NCI-H1694 (cell line): ENCODE results near the gene CACNB4.

Experiments used
- DNase-seq: peaks from one replicate; lab custom pipeline; 2025; lab: John Stamatoyannopoulos, UW

CACNB4 gene

DNA sequence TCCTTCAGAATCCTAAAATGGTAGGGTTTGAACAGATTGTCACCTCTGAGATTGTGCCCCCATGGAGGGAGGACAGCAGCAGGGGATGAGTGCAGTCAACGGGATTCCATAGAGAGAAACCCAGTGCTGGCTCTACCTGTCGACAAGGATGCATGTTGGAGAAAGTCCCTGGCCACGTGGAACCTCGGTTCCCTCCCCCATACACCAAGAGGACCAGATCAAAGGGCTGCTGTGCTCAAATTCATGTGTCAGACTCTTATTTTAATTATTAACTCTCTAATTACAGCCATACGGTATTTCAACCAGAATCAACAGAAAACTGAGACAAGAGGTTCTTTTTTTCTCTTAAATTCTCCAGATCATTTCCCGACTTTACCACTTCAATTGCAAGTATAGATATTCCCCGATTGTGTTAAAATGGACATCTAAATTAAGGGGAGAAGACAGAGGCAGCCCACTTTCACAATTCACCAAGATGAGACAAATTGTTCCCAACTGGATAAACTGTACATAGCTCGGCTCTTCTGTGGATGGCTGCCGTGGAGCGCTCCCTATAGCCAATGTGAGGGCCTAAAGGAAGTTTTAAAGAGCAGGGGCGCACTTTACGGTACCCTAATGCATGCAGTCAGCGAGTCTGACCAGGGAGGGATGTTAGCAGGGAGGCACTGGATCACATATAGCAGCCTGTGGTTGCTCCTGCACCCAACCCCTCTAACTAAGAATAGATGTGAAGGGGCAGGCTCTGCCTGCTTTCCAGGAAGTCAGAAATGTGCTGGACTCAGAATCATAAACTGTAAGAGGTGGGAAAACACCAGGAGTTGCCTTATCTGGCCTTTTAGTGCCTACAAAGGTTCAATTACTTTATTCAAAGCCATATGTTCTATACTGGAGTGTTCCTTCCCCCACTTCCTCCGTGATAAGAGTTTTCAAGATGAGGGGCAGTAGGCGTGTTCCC, 123.1 kb downstream of the CACNB4 start:
- no peak for DNase-seq

DNA sequence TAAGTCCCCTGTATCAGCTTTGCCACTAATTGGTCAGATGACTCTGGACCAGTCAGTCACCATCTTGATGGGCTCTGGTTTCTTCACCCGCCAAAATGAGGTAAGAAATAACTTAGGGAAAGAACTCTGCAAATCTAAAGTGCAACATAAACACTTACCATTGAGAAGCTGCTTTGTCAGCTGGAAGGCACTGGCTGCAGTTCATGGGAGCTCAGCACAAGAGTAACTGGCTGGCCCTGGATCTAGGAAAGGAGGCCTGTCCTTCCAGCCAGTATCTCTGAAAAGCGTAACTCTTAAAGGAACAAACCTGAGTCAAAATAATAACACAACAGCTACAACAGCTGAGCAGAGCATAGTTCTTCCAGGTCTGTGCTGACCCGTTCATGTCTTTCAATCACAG, 123.9 kb downstream of the CACNB4 start:
- DNase-seq = no peak

DNA sequence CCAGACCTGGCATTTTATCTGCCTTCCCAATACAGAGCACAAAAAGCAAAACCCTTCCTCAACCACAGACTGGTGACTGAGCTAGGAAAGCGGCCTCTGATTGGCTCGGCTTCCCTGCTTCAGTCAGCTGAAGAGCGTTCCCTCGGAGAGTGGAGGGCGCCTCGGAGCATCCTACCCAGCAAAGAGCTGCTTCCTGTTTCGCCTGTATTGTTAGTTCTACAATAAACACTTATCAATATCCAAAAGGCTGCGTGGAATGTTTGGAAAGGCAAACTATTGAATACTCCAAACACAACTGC, 125.0 kb downstream of the CACNB4 start:
- DNase-seq = peak; percentile 77

DNA sequence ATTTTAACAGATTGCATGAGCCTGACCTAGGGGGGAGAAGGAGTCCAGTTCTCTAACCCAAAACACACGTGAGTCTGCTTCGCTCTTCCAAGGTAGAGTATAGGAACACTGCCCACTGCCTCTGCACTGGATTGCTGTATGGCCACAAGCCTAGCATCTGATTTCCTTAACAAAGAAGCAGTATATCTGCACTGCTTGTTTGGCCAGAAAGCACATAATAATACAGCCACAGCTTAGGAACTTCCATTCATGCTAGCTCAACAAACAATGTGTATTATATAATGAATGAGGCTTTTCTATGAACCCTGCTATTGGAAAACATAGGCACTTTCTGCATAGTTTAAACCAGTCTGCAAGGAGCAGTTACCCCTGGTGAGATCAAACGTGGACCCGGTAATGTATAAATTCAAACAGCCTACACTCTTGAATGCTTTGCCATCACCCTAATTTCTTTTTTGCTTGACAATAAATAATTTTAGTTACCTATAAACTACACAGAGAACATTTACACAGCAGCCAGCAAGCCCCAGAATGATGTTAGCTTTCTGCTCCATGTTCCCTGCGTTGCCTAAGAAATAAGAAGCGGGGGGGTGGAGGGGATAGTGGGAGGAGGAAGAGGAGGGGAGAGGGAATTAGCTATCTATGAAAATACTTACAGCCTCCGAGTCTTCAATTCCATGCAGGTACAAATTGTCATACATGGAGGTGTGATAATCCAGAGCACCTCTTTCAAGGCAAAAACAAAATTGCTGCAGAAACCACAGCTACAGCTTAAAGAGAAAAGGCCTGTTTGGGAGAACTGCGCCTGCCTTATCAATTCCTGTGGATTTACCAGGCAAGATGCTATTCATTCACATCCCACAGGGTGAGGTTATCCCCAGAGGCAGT, 125.6 kb downstream of the CACNB4 start:
- DNase-seq = peak; percentile 7

DNA sequence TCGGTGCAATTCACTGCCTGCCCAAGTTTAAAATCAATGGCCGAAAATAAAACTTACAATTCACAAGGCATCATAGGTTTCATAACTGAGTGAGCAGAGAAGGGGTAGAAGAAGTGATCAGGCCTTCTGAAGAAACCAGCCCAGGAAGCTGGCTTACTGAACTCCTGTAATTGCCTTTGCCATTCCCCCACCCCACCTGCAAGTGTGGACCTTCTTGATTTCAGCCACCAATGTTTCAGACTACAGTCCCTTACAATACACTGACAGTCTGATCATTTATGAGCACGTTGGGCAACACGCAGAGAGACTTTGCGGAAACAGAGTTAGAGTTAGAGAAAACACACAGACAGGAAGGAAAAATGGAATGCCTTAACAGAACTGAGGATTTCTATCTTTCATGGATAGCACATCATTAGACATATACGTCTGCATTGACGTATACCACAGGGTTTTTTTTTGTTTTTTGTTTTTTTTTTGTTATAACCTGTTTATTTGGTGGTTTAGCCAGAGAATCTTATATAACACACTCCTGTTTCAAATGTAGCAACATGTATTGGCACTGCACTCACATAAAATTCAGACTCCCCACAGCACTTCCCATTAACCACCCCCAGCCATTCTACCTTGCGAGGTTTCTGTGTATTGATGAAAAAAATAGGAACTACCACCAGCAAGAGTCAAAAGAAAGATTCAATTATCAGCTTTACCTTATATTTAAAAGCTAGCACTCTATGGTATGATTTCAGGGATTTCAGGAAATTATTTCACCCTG, 126.4 kb downstream of the CACNB4 start:
- no peak for DNase-seq

DNA sequence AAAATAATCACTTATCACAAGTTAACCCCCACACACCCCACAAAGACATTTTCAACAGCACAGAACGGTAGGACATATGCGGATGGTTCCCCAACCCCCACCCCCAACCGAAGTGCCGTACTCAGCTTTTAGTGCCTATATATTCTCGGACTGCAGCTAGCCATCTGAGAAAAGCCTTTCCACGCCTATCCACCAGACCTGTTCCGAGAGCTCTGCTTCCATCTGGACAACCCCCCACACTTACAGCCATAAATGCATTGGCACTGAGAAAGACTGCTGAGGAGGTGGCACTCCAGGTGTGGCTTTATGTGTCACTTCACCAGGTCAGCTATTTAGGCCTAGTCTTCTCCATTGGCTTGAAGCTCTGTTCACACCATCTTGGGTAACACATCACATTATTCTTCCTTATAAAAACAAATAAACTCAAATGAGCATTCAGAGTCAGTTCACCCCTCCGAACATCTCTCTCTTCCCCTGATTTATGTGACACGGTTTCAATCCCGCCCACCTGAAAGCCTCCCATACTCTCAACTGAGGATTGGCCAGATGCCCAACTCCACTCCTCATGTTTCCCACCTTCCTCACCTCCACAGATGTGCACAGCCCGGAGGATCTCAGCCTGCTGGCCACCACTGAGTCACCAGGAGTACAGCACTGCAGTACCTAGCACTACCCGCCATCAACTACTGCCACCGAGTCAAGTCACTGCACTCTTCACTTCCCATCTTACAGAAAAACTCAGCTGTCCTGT, 127.4 kb downstream of the CACNB4 start:
- no peak for DNase-seq

DNA sequence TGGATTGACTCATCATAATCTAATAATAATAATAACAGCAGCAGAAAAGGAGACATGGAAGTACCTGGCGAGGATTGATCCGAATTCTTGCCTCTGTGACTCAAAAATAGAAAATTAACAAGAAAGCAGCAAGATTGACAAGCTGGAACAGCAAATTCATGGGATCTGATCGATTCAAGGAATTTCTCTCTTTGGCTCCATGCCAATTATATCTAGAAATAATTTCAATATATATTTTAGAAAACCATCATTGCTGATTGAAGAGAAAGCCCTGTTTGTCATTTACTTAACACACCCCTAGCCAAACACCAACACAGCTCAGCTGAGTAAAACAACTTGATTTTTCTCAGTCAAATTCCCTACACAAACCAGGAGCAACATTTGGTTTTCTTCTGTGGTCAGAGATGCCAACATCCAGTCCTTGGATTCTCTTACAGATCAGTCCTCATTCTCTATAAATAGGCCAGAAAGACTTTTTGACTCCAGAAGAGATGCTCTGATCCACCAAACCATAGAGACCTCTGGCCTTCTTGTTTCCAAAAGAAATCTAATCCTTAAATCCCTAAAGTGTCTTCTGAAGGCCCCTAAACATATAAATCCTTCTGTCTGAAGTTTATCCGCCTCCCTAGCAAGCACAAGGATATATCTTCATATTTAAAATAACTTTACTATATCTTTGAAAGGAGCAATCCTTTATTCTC, 129.9 kb downstream of the CACNB4 start:
- no peak for DNase-seq

DNA sequence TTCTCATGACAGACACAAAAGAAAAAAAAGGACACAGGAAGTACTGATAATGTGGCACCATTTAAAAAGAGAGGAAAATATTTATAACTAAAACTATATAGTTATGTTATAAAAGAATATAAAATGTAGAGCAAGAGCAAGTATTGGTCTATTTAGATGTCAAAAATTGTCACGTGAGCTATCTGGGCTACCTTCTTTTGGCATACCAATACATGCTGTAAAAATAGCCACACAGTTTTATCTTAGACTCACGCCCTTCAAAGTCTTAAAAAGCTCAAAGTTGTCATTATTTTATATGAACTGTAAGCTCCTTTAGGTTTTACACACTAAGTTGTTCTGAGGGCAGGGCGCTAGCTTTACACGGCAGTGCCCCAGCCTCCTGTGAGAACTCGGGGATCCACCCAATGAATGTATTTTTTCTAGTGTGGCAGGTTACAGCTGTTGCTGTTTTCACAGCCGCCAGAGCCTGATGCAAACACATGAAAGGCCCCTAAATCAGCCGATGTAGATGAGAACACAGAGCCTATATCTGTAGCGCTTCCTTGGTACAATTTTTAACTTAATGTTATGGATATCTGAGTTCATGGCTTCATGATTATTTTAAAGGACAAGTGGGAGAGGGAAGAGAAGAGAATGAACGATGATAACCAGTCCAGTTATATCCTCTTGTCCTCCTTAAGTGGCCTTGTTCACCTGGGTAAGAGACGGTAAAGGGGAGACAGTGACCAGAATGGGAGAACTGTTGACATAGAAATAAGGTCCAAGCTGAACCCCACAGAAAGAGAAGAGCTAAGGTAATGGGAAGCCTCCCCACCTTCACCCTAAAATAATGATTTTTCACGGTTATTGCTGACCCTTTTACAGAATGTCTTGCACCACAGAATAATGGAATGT, 130.8 kb downstream of the CACNB4 start:
- DNase-seq = no peak

DNA sequence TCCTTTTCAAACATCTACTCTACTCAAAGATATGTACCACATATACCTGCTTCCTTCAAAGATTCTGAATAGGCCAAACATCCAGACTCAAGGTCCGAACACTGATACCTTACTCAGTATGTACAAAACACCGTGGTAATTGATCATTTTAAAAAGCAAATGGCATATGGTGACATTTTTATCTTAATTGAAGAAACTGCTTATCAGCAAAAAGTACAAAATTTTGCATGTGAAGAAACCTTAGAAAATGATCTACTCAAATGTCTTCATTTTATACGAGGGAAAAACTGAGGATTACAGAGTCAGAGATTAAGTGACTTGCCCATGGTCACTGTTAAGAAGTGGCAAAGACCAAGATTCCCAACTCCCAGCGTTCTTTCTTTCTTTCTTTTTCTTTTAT, 133.0 kb downstream of the CACNB4 start:
- no peak for DNase-seq

DNA sequence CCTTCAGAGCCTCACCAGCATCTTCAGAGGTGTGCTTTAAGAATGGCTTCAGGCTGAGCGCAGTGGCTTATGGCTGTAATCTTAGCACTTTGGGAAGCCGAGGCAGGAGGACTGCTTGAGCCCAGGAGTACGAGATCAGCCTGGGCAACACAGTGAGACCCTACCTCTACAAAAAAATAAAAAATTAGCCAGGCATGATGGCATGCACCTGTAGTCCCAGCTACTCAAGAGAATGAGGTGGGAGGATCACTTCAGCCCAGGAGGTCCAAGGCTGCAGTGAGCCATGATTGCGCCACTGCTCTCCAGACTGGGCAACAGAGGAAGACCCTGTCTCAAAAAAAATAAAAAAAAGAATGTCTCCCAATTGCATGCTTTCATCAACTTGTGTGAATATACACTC, 137.3 kb downstream of the CACNB4 start:
- DNase-seq = no peak

DNA sequence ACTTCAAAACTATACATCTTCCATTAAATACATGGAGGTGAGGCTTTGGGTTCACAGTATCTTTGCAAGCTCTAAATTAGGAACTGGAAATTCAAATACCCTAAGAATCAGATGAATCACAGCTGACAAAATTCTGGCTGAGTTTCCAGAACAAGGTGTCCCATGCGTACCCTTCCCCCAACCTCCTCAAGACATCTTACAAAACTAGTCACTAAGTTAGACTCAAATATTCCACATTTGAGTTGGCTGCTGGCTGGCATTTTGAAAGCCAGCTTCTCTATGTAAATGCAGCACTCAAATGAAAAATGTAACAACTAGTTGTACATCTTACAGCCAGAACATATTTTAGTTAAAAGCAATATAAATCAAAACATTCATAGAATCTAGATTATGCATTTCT, 139.6 kb downstream of the CACNB4 start:
- no peak for DNase-seq

DNA sequence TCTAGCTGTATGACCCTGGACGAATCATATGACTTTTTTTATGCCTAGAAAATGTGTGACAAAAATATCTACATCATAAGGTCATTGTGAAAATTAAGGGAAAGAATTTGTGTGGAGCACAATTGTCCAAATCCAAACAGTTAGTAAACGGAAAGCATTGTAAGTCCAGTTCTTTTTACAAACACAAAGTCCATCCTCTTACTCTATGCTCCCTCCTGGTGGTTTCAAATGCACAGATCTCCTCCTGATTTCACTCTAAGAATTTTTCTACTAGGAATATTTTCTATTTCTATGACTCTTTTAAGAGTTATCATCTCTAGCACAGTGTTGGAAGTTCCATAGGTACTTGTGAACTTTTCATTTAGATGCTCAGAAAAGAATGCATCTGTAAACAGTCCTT, 145.4 kb downstream of the CACNB4 start:
- no peak for DNase-seq

DNA sequence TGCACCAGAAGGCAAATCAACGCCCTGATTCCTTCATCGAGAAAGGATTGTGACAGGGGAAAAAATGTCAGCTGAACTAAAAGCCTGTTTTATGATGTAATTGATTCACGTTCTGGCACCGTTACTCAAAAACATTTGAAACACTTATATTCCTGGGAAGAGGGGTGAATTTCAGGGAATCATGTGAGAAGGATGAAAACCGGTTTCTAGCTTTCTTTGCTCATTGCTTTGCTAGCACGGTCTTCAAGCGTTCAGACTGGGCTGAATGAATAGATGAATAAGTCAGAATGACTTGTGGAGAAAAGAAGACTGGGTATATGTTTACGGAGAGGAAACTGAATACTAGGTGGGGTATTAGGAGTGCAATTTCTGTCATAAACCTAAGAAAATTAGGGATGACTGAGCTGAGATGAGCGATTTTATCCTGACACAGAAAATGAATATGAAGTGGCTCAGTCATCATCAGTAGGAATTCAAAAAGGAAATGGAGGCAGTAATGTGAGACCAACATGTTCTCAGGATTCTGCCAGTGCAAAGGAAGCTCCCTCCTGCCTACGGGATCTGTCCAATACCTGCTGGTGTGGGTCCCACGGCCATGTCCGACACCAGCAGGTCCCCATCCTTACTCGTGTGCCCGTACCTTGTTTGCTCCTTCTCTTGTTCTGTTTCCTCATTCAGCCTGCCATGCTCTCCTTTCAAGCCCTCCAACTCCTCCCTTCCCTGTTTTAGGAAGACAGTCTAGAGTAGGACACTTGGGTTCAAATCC, 146.0 kb downstream of the CACNB4 start:
- DNase-seq = no peak

DNA sequence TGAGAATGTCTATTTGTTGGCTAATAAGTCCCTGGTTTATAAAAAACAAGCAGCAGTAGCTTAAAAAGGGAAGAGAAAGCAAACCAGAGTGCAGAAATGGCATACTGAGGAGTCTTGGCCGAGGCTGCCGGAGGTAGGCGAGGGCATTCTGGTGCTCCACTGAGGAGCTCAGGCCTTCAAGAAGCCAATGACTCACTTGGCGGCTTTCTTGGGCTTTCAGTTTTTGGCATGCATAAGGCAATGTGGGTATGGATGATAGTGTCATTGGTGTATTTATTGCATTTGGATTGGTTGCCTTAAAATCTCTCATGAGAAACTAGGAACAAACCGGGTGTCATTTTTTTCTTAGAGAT, 151.1 kb downstream of the CACNB4 start:
- DNase-seq = no peak

DNA sequence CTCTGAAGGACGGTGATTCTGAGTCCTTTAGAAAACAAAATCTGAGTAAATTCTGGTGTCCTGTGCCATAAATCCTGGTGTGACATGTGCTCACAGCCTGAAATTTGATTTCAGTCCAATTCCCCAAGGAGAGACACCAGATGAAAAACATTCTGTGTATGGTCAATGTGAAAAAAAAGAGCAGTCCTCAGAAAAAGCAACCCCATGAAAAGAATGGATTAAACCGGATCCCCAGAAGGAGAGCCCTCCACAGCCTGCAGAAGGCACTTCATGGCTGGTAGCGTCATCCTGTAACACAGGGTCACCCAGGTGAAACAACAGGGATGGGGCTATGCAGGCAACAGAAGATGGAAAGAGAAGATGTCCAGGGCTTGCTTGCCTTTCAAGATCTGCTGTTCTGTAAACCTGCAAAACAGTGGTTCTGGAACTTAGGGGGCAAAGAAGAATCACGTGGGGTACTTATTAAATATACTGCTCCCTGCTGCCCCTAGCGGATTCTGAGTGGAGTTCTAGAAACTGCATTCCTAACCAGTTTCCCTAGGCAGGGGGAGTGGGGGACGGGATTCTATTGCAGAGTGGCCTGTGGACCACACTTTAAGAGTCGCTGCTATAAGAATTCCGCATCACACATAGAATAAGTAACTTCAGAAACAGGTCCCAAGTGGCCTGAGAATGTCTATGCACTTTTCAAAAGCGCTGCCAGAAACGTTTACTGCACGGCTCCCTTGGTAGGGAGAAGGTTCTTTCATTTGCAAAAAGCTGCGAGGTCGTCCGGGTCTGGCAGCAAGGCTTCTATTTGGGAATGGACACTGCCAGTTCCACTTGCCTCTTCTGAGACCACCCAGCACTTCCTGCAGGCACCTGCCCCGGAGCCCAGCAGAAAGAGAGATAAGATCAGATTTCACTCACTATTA, 151.7 kb downstream of the CACNB4 start:
- DNase-seq = peak; percentile 36

DNA sequence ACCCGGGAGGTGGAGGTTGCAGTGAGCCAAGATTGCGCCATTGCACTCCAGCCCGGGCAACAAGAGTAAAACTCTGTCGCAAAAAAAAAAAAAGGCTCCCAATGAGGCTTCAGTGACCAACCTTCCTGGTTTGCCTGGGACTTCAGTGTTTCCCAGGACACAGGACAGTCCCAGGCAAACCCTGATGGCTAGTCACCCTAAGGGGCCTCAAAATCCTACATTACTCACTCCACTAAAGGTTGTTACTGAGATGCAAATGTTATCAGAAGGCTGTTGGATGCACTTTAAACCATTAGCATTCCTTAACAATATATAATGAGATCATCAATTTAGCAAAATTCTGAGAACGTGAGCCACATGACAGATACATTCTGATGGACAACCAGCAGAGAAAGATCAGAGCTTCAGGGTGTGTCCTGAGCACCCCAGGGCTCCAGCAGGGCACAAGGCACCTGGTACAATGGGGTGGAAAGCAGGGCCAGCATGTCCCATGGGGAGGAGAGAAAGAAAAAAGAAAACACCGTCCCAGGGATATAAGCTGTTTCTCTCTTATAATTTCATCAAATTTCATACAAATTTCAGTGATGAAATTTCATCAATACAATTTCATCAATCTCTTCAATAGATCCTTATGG, 152.5 kb downstream of the CACNB4 start:
- DNase-seq = no peak

DNA sequence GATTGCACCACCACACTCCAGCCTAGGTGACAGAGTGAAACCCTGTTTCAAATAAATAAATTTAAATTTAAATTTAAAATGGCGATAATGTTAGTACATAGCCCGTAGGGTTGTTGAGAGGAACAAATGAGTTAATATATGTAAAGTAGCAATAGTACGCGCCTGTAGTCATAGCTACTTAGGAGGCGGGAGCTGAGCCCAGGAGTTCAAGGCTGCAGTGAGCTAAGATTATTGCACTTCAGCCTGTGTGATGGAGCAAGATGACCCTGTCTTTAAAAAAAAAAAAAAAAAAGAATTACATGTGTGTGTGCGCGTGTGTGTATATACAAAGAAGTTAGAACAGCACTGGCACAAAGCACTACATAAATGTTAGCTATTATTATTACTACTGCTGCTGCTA, 153.2 kb downstream of the CACNB4 start:
- DNase-seq = no peak

DNA sequence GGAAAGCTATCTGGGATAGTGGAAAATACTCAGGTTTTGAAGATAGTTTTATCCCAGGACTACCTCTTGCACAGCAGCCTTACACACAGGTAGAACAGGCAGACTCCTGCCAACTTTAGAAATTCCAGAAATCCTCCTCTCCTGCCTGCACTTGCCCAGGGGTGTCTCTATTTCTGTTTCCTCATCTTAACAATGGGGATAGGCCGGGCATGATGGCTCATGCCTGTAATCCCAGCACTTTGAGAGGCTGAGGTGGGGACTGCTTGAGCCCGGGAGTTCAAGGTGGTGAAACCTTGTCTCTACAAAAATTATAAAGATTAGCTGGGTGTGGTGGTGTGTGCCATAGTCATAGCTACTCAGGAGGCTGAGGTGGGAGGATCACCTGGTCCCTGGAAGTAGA, 153.7 kb downstream of the CACNB4 start:
- no peak for DNase-seq
